SKM-1 (cell line): ENCODE measurements around the gene EYA3.

Experiments used
- DNase-seq: peaks from one replicate; lab custom pipeline; 2025; ENCODE audit not compliant: unreplicated experiment; lab: John Stamatoyannopoulos, UW

Gene EYA3

GRCh38 chr1:28073867-28074266, 14.5 kb downstream of the EYA3 start:
- DNase-seq, result no peak

DNA sequence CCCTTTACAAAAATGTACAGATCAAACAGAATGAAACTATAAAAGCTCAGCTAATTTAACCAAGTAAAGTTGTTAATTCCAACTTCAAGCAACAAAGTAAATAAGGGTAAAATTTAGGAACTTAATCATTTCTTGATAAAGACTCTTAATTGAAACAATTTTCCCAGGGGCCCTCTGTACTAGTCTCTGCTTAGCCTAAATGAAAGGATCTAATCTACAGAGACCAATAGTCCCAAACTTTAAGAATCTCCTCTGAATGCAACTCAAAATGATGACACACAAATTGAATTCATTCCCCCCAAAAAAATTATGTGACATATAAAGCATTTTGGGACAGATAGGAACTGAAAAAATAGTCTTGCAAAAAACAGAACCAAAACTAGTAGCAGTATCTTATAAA, 16.6 kb downstream of the EYA3 start:
- DNase-seq, result no peak

DNA sequence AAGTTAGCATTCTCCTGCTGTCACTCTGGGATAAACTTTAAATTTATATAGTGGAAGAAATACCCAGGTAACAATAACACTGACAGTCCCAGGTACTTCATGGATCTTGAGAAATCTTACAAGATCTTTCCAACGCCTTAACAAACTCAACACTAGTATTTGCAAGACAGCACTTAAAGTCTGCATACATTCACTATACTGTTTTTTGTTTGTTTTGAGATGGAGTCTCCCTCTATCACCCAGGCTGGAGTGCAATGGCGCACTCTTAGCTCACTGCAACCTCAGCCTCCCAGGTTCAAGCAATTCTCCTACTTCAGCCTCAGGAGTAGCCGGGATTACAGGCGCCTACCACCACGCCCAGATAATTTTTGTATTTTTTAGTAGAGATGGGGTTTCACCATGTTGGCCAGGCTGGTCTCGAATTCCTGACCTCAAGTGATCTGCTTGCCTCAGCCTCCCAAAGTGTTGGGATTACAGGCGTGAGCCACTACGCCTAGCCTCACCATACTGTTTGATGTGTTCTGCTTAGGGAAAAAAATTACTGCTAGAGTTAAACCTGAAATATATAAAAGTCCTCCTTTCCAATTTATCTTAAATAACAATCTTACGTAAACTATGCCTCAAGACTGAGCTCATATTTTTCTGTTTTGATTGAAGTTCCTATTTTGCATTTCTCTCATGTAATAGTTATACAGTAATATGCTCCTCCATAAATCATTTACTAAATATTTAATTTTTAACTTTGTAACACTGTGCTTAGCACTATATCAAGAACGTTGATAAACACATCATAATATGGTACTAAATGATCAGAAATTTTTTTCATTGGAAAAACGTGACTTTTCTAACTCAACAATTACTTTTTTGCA, 17.5 kb downstream of the EYA3 start:
- no peak for DNase-seq

- no peak for DNase-seq
These were observed 20.8 kb downstream of the EYA3 start for GRCh38 chr1:28067523-28068090.

- DNase-seq, result no peak
These were observed 21.8 kb downstream of the EYA3 start for GRCh38 chr1:28066393-28067154.

GRCh38 chr1:28064064-28064463, 24.3 kb downstream of the EYA3 start:
- DNase-seq, result no peak

DNA sequence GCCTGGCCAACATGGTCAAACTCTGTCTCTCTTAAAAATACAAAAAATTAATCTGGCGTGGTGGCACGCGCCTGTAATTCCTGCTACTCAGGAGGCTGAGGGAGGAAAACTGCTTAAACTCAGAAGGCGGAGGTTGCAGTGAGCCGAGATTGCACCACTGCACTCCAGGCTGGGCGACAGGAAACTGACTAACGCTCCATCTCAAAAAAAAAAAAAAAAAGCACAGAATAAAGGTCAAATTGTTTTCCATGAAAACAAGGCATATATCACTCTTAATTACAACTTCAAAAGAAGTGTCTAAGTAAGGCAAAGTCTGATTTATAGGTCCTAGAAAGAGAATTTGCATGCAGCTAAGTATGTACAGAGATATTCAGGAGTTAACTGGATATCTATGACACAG, 25.6 kb downstream of the EYA3 start:
- DNase-seq, result no peak

GRCh38 chr1:28058971-28059878, 29.2 kb downstream of the EYA3 start:
- DNase-seq, result no peak

- DNase-seq, result no peak
These were observed 30.2 kb downstream of the EYA3 start for GRCh38 chr1:28058168-28058567.

DNA sequence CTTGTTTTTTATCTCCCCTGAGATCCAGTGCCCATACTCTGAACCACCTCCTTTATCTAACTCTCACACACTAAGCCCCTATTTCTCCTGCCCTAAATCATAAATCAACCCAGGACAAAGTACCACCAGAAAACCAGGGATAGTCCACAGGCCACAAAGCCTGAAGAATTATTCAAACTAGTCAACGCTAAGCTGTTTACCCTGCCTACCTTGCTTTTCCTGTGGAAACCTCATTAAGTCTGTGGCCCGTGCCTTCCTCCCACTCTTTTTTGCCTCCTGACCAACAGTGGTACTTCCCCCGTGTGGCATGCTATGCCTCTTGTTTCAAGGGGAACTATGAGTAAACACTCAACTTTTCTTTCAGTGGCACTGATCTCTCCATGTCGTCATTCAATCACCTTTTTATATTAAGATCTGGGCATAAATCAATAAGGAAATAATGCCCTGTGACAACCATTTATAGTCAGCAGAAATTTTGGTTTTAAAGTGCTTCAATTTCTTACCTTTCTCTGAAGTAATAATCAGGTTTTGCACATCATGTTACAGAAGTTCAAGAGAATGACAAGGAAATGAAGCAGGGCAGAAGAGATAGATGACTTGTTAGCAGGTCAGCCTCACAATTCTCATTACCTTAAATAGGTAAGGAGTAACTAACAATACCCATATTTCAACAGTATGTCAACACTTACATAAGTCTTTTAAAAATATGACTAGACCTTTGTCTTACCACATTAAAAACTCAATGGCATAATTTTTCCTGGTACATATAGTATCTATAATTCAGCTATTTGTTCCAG, 32.1 kb downstream of the EYA3 start:
- DNase-seq, result no peak

DNA sequence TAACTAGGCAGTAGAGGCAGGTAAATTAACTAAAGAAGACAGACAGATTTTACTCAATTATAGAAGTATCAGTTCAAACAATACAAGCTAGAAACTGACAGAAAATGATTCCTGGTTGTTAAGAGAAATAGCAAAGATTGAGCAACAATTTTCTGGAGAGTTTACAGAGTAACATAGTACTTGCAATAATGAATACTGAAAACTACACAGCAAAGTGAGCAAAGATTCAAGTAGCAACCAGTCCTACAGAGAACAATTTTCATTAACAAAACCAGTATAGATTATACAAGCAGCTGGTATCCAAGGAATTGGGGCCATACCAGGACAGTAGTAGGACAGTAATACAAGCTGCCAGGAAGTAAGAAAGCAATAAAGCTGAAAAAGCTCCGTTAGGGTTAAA, 37.6 kb downstream of the EYA3 start:
- DNase-seq, result no peak

DNA sequence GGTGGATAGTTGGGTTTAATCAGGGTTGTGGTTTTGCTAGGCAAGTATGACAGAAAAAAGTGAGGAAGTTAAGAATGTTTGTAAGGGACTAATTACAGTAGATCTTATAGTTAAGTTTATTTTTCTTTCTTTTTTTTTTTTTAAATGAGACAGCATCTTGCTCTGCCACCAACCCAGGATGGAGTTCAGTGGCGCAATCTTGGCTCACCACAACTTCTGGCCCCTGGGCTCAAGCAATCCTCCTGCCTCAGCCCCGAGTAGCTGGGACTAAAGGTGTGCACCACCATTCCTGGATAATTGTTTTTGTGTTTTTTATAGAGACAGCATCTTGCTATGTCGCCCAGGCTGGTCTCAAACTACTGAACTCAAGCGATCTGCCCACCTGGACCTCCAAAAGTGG, 41.7 kb downstream of the EYA3 start:
- no peak for DNase-seq

DNA sequence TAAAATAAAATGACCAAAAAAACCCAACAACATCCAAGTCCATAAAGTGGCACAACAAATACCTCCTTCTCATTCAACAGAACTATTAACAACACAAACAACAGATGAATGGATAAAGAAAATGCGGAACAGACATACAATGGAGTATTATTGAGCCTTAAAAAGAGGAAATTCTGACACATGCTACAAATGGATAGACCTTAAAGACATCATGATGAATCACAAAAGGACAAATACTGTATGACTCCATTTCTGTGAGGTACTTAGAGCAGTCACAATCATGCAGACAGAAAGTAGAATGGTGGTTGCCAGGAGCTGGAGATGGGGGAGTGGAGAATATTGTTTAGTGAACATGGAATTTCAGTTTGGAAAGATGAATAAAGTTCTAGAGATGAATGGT, 42.6 kb downstream of the EYA3 start:
- DNase-seq, result no peak

GRCh38 chr1:28044399-28044798, 44.0 kb downstream of the EYA3 start:
- no peak for DNase-seq

DNA sequence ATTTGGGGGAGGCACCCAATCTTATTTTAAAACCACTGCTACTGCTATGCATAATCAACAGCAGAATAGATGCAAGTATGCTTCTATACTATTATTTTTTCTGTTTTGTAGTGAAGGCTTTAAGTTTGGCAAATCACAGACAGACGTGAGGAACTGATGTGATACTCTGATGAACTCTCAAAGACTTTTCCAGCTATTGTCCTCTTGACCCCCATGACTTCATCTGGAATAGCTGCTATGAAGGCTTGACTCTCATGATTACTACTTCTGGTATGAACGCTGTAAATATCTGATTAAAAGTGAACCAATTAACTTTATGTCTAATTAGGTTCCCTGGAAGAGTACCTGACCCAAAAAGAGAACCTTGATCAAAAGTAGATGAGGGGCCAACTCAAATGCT, 49.1 kb downstream of the EYA3 start:
- DNase-seq, result no peak

DNA sequence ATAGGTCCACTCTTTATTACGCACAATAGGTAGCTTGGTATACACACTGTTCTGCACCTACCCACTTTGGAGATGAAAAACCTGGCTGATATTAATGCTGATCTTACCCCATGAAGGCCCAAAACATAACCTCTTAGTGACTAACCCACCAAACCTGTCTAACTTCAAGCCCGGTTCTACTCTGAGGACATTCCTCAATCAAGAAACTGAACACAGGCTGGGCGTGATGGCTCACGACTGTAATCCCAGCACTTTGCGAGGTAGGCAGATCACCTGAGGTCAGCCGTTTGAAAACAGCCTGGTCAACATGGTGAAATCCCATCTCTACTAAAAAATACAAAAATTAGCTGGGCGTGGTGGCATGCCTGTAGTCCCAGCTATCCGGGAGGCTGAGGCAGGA, 50.5 kb downstream of the EYA3 start:
- no peak for DNase-seq

DNA sequence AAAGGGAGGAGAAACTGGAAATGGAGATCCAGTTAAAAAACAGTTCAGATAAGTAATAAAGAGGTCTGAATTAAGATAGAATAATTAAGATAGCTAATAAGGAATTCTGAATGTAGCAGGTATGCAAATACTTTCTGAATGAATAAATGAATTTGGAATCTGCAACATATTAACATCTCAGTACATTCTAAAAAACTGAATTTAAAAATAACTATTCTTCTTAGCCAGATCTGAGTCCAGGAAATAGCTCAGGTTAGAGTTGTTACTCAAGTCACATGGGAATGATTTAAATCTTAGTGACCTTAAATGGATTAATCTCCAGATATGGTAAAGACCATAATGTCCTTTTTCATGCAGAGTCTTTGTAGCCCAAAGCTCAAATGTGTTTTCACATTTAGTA, 51.2 kb downstream of the EYA3 start:
- DNase-seq, result no peak

- DNase-seq, result no peak
These were observed 52.0 kb downstream of the EYA3 start for GRCh38 chr1:28036431-28036830.

GRCh38 chr1:28035420-28035819, 53.0 kb downstream of the EYA3 start:
- no peak for DNase-seq

DNA sequence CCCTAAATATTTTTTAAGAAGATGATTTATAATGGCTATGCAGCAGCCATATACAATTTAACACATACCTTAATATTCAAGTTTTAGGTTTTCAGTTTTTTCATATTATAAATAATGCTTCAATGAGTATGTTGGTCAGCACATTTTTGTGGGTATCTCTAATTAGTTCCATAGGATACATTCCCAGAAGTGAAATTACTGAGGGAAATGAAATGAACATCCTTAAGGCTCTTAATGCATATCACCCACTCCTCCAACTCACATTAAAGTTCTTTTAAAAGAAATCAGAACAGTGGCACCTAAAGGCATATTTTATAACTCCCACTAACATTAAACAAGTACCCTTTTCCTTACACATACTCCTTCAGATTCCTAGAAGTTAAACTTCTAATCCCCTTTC, 56.1 kb downstream of the EYA3 start:
- no peak for DNase-seq
